Measurements from ENCODE around the gene DNAH12. TPM values are rescaled to one million over a fixed set of nuclear protein-coding genes. Genes with fewer than 3 reads are reported as not detected.

DNAH12 gene
- total and polyA plus RNA-seq, 2 of the 4 experiments (the other 2 are of a cell fraction) = under 0.01 to 0.02 TPM

DNA sequence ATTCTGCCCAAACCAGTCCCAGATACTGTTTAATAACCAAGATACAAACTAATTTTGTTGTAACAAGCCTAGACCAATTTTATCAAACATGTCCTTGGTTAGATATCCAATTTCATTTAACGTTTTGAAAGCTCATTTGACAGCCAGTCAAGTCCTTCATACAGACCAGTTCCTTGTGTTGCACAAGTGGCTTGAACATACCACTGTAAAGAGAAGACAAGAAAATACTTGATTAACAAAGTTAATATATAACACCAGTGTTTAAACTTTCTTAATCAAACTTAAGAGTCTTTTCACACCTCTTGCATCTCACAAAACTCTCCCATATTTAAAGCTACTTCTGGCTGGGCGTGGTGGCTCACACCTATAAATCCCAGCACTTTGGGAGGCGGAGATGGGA lies 28.0 kb upstream of the DNAH12 start:
- CTCF ChIA-PET = no interaction called here
- no peak overlapping the region for H3K4me3 ChIP-seq (ENCODE audit: insufficient read depth, low read depth, low read length)
- H3K23ac ChIP-seq (ENCODE audit: low read depth, low read length) = no peak overlapping the region
- no TSS peak for BruUV-seq (replicated peaks)
- peaks cover 7 to 39% of the 10 kb centered on the region in 2 experiments; a peak in 3 of 4 replicates for H3K79me1 ChIP-seq (ENCODE audit: low read depth in 1 of 2, low read length in 2 of 2)
- no peak overlapping the region for H3K18ac ChIP-seq (ENCODE audit: low read depth, low read length)
- no peak overlapping the region for H2BK120ac ChIP-seq (ENCODE audit: low read depth, low read length)
- dilution Hi-C loops (cut with HindIII; ENCODE audit: low sequenced_read_pairs, unreplicated experiment) (no loop called here), in situ Hi-C loops (cut with MboI; ENCODE audit: low sequenced_read_pairs) (loop anchor here (25.0 kb wide), 1 partner anchor 410 kb away; the partner anchor contains the start of gene IL17RD), intact Hi-C loops (cut with micrococcal nuclease) (no loop called here)
- no peaks in the 10 kb centered on the region for H3K9me3 ChIP-seq (ENCODE audit: control insufficient read depth, insufficient read depth, low read length)
- no peak overlapping the region for H3K27ac ChIP-seq (ENCODE audit: insufficient read depth, low read length)
- H3K56ac ChIP-seq (ENCODE audit: extremely low read depth, insufficient read depth, low read length) = no peak overlapping the region
- no CpG with 5 or more reads among the region's 3 CpGs for WGBS, 2 experiments (ENCODE audit: extremely low coverage in 2 of 2, insufficient read length in 1 of 2)
- no peak for DNase-seq
- H2BK5ac ChIP-seq (ENCODE audit: low read depth, low read length, poor library complexity, severe bottlenecking) = no peak overlapping the region
- H3K27me3 ChIP-seq (ENCODE audit: control insufficient read depth, insufficient read depth, low read length) = no peaks in the 10 kb centered on the region
- H3K4me2 ChIP-seq (ENCODE audit: low read depth, low read length) = no peak overlapping the region
- no peak overlapping the region for H3K14ac ChIP-seq (replicated peaks; ENCODE audit: low read depth, low read length)
- H2AFZ ChIP-seq (replicated peaks; ENCODE audit: low read length, poor library complexity) = no peak overlapping the region
- H2BK15ac ChIP-seq (ENCODE audit: low read depth, low read length) = no peak overlapping the region
- 0 out of 2 replicates have a peak, but pooled peaks cover 3% of the 10 kb centered on the region for H3K9me1 ChIP-seq (ENCODE audit: insufficient read depth, low read length)
- H4K5ac ChIP-seq (ENCODE audit: low read depth, low read length) = no peak overlapping the region
- H4K91ac ChIP-seq (ENCODE audit: insufficient read depth, low read depth, low read length) = no peak overlapping the region
- H2BK20ac ChIP-seq (ENCODE audit: low read depth, low read length) = no peak overlapping the region
- ATAC-seq (ENCODE audit: low read depth) = no peak
- POLR2A ChIA-PET (ENCODE audit: unreplicated experiment) = no interaction called here
- H3K9ac ChIP-seq (ENCODE audit: low read depth, low read length) = no peak overlapping the region
- H4K8ac ChIP-seq (ENCODE audit: low read depth in 2 of 2, low read length in 2 of 2) = no peak overlapping the region
- TF ChIP-seq, protein P1, sequence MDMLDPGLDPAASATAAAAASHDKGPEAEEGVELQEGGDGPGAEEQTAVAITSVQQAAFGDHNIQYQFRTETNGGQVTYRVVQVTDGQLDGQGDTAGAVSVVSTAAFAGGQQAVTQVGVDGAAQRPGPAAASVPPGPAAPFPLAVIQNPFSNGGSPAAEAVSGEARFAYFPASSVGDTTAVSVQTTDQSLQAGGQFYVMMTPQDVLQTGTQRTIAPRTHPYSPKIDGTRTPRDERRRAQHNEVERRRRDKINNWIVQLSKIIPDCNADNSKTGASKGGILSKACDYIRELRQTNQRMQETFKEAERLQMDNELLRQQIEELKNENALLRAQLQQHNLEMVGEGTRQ (IDR thresholded peaks at IDR 0.05; ENCODE audit: low read depth, low read length) = no peak
- TF ChIP-seq FOS (IDR thresholded peaks at IDR 0.05; ENCODE audit: low read depth, low read length) (no peak), MAFK (IDR thresholded peaks at IDR 0.05; ENCODE audit: low read depth, low read length) (no peak)
- H4K20me1 ChIP-seq (ENCODE audit: insufficient read depth, low read length) = peaks cover 64% of the 10 kb centered on the region
- H3K4me1 ChIP-seq (ENCODE audit: control insufficient read depth, insufficient read depth, low read length) = no peaks in the 10 kb centered on the region; the same call in 1 of the 2 replicates
- no peak overlapping the region for H2AK5ac ChIP-seq (ENCODE audit: low read depth, low read length)
- no peak overlapping the region for H2AK9ac ChIP-seq (replicated peaks; ENCODE audit: low read depth, low read length, poor library complexity)
- H3K4ac ChIP-seq (ENCODE audit: low read depth, low read length) = no peak overlapping the region
- H3K36me3 ChIP-seq (ENCODE audit: control insufficient read depth, insufficient read depth, low read length) = peaks cover 44% of the 10 kb centered on the region

All from IMR-90 (cell line).